ENCODE measurements around the gene CWF19L2. TPM values are rescaled to one million over a fixed set of nuclear protein-coding genes. Genes with fewer than 3 reads are reported as not detected.
"Not testable (repeated sequence)": the region's sequence is repeated elsewhere in the genome, so short reads cannot be mapped to it uniquely, and the experiment has no call there.

CWF19L2 gene
- total RNA-seq, 1 experiment from 2014 or later, result 10.1 TPM

DNA sequence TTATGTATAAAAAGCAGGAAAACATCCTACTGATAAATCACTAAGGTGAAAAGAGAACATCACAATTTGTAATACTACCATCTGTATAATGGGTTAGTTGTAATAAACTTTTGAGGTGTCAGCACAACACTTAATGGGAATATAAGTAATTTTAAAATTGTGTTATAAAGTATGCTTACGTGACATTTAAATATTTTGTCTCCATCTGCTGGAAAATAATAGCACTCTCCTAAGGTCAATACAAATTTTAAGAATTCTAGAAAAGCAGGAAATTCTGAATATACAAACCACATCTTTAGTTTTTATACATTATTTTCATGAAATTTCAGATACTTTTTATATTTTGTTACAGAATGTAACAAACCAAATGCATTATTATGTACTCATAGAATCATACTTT, 19.5 kb downstream of the CWF19L2 start:
- no peak for DNase-seq (ENCODE audit: low read depth)

DNA sequence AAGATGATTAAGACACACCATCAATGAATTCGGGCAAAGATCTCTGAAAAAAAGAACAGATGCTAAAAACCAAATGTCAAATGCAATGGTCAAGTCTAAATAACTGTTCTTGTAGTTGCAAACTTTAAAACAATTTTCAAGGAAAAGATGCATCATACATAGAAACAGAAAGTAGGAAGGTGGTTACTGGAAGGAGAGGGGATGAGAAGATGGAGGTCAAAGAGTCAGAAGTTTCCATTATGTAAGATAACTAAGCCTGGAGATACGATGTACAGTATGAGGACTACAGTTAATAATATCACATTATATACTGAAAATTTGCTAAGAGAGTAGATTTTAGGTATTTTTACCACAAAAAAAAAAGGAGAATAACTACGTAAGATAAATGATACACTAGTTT, 27.1 kb downstream of the CWF19L2 start:
- no peak for DNase-seq (ENCODE audit: low read depth)

DNA sequence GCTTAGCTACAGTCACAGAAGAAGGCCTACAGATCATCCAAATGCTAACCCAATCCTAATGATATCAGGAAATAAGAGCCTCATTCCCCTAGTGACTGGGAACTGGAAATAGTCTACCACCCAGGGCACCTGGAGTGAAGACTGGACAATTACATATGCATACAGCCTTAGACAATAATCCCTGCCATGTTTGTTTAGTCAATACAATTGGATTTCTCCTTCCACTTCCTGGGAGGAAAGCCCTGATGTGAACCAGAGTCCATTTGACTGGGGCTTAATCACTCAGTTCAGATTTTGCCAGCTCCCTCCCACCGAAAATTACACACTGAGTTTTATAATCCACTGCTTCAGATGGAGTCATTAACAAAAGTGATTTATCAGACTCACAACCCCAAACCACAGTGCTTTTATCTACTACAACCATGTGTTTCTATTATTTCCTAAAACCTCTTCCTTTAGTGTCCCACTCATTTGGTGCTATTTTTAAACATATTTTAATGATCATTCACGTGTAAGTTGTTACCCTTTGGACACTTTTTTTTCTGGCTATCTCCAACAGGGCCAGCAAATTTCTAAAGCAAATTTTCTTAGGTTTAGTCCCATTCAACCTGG, 29.9 kb downstream of the CWF19L2 start:
- DNase-seq (ENCODE audit: low read depth), result no peak

DNA sequence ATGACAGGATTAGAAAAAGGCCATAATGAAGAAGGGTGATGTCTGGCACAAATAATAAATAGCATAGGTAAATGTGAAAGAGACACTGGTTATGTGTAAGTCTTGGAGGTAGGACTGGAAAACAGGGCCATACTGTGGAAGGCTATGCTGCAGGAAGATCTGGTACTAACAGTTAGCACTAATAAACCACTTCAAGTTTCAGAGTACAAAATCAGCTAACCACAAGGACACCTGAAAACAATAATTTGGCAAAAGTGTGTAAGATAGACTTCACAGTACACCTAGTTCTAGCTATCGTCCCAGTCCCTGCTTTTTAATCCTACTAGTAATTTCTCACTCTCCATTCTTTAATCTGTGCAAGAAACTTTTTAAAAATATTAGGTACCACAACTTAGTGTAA, 44.3 kb downstream of the CWF19L2 start:
- no peak for DNase-seq (ENCODE audit: low read depth)

DNA sequence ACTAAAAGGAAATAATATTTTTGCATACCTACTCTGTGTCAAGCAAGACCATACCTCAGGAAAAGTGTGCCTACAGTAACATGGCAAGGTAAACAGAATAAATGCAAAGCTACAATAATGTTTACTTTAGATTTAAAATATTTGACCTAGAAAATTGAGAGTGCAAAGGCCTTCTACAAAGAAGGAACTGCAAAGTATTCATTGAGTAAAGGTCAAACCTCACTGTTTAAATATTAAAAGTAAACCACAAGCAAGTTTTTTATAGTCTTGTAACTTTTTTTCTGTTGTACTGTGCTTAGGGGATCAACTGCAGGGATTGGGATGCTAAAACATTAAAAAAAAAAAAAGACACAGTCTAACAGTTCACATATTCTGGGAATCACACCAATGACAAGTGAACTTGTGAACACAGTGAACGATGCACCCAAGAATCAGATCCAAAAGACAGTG, 48.8 kb downstream of the CWF19L2 start:
- DNase-seq (ENCODE audit: low read depth), result no peak

DNA sequence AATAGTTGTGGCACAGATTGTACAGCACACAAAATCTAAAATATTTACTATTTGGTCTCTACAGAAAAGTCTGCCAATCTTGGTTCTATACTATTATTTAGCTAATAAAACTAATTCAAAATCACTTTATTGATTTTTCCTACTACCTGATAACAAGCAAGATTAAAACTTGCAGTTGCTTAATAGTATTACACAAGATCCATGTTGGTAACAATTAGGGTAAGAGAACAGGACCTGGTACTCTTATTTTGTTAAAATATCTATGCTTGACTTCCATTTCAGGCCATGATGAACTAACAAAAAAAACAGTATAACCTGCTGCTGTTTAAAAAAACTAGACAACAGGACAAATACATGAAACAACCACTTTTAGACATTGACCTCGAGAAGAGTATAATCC, 52.4 kb downstream of the CWF19L2 start:
- no peak for DNase-seq (ENCODE audit: low read depth)

DNA sequence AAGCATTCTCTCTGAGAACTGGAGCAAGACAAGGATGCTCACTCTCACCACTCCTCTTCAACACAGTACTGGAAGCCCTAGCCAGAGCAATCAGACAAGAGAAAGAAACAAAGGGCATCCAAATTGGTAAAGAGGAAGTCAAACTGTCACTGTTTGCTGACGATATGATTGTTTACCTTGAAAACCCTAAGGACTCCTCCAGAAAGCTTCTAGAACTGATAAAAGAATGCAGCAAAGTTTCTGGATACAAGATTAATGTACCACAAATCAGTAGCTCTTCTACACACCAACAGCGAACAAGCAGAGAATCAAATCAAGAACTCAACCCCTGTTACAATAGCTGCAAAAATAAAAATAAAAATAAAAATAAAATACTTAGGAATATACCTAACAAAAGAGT, 56.5 kb downstream of the CWF19L2 start:
- not testable (repeated sequence) for DNase-seq (ENCODE audit: low read depth)

DNA sequence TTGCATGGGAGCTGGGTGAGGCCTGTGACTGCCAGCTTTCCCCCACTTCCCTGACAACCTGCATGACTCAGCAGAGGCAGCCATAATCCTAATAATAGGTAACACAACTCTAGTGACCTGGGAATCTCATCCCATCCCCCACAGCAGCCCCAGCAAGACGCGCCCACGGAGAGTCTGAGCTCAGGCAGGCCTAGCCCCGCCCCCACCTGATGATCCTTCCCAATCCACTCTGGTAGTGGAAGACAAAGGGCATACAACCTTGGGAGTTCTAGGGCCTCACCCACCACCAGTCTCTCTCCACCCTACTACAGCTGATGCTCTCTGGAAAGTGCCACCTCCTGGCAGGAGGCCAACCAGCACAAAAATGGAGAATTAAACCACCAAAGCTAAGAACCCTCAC, 60.3 kb downstream of the CWF19L2 start:
- DNase-seq (ENCODE audit: low read depth), result peak; percentile 5

DNA sequence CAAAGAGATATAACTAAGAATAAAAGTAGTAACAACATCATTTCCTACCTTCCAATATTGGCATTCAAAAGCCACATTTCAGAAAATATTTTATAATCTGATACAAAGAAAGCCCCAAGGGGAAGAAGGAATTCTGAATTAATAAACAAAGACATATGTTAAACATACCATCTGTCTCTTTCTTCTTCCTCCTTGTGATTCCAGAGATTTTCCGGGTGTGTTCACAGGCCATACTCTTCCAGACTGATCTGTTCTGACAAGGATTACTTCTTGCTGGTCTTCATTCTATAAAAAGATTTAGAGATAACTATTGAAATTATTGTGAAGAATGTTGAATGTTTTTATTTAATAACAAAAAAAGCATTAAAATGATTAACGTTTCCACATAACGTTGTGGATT, 65.0 kb downstream of the CWF19L2 start:
- no peak for DNase-seq (ENCODE audit: low read depth)

DNA sequence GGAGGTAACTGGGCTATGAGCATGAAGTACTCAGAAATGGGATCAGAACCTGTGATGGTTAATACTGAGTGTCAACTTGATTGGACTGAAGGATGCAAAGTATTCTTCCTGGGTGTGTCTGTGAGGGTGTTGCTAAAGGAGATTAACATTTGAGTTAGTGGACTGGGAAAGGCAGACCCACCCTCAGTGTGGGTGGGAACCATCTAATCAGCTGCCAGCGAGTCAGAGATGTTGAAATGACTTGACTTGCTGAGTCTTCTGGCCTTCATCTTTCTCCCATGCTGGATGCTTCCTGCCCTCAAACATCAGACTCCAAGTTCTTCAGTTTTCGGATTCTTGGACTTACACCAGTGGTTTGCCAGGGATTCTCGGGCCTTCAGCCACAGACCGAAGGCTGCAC, 66.9 kb downstream of the CWF19L2 start:
- not testable (repeated sequence) for DNase-seq (ENCODE audit: low read depth)

DNA sequence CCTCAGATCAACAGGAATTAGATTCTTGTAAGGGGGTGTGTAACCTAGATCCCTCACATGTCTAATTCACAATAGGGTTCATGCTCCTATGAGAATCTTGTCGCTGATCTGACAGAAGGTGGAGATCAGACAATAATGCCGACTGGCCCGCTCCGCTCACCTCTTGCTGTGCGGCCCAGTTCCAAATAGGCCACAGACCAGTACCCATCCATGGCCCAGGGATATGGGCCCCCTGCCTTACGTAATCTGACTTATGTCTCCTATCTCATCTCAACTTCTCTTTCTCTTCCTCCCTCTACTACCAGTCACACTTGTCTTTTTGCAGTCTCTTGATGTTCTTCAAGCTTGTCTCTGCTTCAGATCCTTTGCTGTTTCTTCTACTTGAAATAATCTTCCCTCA, 70.0 kb downstream of the CWF19L2 start:
- no peak for DNase-seq (ENCODE audit: low read depth)

DNA sequence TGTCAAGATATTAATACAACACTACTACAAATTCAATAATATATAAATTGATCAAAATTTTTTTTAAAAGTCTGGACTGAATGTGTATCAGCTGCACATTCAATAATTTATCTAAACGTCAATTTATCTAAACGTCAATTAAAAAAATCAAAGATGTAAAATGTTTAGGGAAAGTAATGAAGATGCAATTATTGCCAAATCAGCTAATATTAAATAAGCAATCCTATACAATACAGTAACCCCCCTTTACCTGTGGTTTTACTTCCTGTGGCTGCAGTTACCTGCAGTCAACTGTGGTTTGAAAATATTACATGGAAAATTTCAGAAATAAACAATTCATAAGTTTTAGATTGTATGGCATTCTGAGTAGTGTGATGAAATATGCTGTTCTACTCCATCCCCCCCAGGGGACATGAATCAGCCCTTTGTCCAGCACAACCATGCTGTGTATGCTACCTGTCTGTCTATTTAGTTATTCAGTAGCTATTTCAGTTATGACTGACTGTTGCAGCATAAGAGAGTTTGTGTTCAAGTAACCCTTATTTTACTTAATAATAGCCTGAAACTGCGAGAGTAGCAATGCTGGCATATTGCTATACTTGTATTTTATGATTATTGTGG, 72.2 kb downstream of the CWF19L2 start:
- peak; percentile 6 for DNase-seq (ENCODE audit: low read depth)

DNA sequence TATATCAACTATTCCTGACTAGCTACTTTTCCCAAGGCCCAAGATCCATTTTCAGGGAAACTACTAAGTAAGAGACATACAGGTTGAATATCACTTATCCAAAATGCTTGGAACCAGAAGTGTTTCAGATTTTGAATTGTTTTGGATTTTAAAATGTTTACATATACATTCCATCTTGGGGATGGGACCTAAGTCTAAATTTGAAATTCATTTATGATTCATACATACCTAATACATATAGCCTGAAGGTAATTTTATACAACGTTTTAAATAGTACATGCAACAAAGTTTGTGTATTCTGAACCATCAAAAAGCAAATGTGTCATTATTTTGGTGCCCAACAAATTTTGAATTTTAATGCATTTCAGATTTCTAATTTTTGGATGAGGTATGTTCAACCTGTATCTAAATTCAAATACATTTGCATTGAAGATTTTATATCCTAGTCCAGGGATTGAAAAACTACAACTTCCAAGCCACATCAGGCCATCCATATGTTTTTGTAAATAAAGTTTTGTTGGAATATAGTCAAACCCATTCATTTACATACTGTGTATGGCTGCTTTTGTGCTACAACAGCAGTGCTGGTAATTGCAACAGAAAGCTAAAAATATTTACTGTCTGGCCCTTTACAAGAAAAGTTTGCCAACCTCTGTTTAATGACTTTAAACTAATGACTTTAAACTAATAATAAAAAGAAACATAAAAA, 73.3 kb downstream of the CWF19L2 start:
- DNase-seq (ENCODE audit: low read depth), result no peak

DNA sequence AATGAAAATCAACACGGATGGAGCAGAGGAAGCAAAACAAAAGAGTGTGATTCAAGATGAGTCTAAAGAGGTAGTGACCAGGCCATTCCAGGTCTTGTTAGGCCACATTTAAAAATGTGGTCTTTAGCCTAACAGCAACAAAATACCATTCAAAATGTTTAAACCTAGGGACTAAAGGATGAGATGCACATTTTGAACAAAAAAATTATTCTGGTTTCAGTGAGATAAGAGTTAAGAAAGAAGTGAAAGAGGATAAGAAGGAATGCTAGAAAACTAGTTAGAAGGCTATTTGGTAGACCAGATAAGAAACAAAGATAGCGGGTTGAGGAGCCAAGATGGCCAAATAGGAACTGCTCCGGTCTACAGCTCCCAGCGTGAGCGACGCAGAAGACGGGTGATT, 85.2 kb downstream of the CWF19L2 start:
- no peak for DNase-seq (ENCODE audit: low read depth)

DNA sequence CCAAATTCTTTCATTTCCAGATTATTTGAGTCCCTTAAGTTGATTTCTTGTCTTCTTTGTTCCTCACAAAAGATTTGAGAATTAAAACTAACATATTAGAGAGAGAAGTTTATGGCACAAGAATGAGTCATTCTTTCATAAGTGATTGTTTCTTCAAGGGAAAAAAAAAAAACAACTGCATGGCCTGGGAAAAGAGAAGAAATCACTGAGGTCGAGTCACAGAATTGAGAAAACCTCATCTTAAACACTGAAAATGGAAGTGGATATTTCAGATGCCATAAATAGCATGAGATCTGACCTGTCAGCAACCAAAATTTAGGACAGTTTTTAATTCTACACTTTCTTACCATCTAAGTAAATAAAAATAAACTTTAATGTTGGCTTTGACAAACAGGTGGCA, 87.2 kb downstream of the CWF19L2 start:
- no peak for DNase-seq (ENCODE audit: low read depth)

DNA sequence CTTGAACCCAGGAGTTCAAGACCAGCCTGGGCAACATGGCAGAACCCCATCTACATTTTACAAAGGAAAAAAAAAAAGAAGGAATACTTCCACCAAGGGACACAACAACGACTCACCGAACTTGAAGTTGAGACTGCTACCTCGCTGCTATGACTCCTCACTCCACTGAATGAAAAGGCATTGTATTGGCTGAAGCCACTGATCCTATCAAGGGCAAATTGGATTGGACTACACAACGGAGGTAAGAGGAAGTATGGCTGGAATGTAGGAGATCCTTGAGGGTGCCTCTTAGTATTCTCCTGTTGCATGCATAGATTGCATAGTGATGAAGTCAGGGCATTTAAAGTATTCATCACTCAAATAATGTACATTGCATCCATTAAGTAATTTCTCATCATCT, 97.9 kb downstream of the CWF19L2 start:
- no peak for DNase-seq (ENCODE audit: low read depth)

DNA sequence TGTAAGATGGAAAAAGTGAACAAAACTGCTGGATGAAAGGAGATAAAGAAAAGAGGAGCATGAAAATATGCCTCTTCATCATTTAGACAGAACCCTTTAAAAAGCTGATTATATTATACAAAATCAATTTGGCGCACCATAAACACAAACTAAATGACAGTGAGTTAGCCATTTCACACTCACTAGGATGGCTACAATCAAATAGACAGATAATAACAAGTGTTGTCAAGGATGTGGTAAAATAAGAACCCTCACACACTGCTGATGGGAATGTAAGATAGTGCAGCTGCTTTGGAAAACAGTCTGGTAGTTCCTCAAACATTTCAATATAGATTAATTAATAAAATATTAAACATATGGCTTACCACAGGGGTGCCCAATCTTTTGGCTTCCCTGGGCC, 99.7 kb downstream of the CWF19L2 start:
- DNase-seq (ENCODE audit: low read depth), result no peak

DNA sequence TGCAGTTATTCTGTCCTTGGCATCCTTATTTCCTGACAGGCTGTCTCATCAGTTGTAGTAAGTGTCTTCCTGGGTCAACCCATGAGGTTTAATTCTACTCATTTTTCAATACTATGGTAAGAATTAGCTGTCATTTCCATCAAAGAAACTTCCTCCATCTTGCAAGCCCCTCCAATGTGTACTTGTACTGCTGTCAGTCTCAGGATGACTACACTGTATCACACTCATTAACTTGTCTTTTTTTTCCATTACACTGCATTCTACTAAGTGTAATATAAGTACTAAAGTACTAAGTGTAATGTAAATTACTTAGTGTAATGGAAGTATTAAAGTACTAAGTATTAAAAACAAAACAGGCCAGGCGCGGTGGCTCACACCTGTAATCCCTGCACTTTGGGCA, 102.8 kb downstream of the CWF19L2 start:
- no peak for DNase-seq (ENCODE audit: low read depth)

DNA sequence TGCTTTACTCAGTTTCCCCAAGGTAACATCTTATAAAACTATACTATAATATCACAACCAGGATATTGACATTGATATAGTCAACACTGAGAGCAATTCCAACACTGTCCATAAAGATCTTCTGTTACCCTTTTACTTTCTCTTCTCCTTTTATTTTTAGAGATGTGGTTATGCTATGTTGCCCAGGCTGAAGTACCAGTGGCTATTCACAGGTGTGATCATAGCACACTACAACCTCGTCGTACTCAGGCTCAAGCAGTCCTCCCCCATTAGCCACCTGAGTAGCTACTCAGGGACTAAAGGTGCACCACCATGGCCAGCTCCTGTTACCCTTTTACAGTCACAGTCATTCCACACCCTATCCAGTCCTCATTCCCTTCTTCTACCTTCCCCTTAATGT, 119.7 kb downstream of the CWF19L2 start:
- no peak for DNase-seq (ENCODE audit: low read depth)

DNA sequence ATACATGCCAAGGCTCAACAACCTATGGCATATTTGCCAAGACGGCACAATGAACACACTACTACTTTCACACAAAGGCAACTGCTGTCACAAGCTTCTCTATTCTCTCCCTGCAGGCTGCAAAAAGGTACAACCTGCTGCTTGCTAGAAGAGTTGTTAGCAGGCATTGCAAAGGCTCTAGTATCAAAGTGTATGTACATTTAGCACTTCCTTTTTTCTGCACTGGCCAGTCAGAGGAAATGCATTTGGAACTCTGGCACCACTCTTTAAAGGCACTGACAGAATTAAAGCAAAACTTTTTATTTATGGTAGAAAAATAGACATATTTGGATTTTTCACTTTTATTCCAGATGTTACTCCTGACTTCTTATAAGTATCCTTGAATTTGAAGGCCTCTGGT, 125.9 kb downstream of the CWF19L2 start:
- no peak for DNase-seq (ENCODE audit: low read depth)

DNA sequence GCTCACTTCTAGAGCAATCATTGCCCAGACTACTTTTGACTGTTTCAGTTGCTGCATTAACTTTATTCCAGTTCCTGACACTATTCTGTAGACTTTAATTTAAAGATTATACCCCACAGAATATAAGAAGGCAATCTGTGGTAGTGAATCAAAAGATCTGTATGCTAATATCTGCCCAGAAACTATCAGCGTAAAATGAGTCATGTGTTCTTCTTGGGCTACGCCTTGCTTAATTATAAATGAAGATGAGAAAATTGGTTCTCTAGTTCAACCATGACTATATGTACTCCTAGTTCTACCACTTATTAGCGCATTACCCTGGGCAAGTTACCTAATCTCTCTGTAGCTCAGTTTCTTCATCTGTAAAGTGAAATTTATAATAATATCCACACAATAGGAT, 128.5 kb downstream of the CWF19L2 start:
- DNase-seq (ENCODE audit: low read depth), result no peak

DNA sequence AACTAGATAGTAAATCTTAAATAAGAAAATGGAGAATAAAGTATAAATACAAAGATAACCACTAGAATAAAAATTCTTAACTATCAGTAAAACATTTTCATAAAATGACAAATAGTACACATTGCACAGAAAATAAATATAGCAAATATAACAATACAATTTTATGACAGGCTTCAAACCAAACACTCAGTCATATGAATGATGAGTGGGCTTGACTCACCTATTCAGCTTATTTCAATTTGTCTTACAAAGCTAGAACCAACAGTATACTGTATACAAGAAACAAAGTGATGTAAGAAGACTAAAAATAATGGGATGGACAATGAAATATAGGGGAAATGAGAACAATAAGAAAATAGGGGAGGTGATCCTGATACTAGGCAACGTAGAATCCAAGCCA, 141.2 kb downstream of the CWF19L2 start:
- no peak for DNase-seq (ENCODE audit: low read depth)

DNA sequence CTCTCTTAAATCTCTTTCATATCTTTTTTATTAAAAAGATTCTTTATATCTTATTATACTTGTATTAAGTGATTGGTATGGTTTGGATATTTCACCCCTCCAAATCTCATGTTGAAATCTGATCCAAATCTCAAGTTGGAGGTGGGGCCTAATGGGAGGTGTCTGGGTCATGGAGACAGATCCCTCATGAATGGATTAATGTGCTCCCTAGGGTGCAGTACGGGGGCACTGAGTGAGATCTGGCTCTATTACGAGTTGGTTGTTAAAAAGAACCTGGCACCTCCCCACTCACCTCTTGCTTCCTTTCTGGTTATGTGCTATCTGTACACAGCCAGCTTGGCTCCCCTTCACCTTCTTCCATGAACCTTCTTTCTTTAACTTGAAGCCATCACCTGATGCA, 149.6 kb downstream of the CWF19L2 start:
- DNase-seq (ENCODE audit: low read depth), result no peak
